NCI-H2029 treated with DMSO at 0.1 percent for 48 hours (cell line): ENCODE measurements around the gene NPL.
A peak's percentile ranks its signal among the peaks of the same experiment; 100 is the strongest.

Source experiments
- DNase-seq: peaks from one replicate; lab custom pipeline; 2025; lab: John Stamatoyannopoulos, UW

The NPL gene

GRCh38 chr1:182778862-182779261 is 10.7 kb upstream of the NPL start:
- DNase-seq = no peak

GRCh38 chr1:182779530-182779929 is 10.0 kb upstream of the NPL start:
- DNase-seq = no peak

DNA sequence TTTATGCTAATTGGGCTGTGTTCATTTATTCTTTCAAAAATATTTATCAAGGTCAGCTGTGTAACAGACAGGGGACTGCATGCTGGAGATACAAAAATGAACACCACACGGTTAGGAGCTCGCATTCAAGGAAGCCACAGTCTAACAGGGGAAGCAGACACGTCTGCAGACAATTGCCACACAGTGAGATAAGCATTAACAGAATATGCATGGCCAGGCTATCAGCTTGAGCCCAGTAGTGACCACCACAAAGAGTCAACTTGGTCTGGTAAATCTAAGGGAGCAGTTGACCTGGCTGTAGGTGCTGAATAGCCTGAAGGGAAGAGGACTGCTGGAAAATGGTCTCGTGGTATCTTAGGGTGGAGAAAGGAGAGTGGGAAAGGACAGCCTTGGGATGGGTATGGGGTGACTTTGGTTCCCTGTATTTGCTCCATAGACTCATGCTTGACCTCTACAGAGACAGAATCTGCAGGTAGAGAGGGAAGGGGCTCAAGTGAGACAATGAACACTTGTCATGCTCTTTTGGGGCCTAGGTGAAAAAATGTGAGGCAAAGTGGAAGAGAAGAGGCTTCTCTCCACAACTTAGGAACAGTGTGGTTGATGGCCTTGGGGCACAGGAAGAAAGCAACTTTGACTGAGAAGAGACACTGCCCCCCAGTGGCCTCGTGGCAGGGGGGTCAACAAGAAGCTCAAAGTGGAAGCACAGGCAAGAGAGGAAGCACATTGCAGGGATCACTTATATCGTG is 7.6 kb upstream of the NPL start:
- DNase-seq = peak; percentile 22

DNA sequence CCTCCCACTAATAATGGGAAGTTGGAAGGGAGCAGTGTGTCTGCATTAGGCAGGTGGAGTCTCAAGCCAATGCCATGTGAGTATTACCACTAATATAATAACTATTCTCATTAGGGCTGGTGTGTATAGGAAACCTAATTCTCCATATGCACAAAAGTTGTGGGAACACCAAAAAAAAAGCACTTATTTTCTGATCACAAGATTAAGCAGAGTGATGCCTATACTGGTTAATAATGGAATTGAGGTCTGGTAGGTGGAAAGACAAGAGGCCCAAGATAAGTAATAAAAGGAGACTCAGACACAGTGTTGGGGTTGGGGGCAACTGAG is 7.0 kb upstream of the NPL start:
- no peak for DNase-seq

- no peak for DNase-seq
These were observed 6.5 kb upstream of the NPL start for GRCh38 chr1:182783068-182783467.

DNA sequence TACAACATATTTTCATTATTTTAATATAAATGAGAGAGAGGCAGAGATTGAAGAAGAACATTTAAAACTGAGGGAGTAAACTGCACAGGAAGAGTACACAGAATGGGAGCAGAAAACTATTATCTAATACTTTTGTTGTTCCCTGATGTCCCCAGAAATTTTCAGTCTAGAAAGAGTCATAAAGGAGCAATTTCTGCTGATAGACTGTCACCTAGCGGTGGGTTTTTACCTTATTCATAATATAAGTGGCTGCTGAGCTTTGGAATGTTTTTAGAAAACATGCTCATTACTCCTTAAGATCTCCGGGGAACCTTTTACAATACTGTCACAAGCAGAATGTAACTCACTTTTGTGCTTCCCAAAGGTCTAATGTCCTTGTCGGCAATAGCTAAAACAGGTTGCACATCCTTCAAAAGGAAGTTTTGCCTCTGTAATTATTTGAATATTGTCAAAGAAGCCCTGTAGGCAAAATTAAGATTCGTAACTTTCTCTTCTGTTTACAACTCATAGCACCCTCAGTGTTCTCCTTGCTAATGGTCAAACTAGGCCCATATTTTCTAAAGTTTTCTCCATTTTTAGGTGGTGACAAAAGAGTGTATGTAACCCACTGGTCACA is 4.9 kb upstream of the NPL start:
- DNase-seq = no peak

- DNase-seq = no peak
These were observed 4.4 kb upstream of the NPL start for GRCh38 chr1:182785181-182785580.

GRCh38 chr1:182786223-182786994 is 3.2 kb upstream of the NPL start:
- no peak for DNase-seq

DNA sequence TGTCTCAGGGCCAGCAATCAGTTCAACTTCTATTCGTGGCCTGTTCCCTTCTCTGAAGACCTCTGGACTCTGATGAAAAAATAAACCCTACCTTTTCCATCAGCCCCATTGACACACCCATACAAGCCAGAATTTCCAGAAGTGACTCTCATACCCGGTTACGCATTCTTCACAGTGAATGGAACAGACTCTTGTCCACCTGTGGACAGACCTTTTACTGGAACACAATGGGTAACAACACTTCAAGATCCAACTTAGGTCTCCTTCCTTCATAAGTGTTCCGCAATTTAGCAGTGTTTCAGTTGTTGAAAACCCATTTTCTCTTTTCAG is 2.6 kb upstream of the NPL start:
- DNase-seq = no peak

DNA sequence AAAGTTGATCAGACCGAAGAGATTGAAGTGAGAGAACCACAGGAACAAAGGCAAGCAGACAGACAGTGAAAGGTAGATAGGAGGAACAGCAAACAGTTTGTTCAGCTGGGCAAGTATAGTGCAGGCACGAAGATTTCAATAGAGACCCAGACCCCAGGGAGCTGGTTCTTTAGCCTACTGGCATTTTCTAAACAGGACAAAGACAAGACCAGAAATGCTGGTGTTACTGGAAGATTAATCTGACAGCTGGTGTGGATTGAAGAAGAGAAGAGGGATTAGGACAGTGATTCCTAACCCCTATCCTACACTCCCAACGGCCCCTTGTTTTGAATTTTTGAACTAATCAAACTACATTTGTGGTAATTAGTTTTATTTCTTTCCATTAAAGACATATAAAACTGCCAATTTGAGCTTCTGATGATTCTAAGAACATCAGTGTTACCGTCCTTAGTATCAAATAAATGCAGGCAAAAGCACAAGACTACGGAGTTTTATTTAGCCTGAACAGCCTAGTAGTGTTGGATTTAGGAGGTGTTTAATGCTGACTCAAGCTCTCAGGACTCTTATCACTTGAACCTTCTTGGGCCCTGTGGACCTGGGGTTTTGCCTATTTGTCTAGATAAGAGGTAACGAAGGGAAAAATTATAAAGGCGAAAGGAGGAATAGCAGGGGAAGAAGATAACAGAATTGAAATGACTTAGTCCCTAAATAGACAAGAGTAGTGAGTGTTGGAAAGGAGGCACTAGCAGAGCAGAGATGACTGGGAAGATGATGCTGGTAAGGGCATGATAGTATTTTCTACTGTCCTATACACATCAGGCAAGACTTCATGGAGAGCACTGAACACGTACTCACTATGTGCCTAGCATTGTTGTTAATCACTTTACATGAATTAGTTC is 2.0 kb downstream of the NPL start:
- DNase-seq = no peak

GRCh38 chr1:182794091-182794490 is 4.5 kb downstream of the NPL start:
- no peak for DNase-seq

DNA sequence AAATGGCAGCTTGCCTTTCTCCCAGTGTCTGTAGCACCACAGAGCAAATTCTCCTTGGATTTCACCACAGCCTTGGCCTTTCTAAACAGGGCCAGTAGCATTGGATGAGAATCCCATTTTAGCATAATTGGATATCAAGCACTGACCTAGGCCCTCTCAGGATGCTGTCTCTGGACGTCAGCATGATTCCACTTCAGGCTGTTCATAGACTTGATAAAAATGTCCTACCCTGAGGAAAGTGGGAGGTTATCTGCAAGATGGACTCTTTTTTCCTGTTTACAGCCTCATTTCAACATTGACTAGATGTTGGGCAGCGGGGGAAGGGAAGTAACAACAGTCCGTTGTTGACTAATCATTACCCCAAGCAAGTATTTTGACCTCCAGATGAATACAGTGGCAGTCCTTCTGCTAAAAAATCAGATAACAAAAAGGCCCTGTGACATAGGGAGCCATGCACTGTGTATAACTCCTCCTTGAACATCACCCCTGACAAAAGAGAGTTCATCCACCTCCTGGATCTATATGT is 5.2 kb downstream of the NPL start:
- DNase-seq = no peak

- no peak for DNase-seq
These were observed 6.1 kb downstream of the NPL start for GRCh38 chr1:182795563-182796228.

DNA sequence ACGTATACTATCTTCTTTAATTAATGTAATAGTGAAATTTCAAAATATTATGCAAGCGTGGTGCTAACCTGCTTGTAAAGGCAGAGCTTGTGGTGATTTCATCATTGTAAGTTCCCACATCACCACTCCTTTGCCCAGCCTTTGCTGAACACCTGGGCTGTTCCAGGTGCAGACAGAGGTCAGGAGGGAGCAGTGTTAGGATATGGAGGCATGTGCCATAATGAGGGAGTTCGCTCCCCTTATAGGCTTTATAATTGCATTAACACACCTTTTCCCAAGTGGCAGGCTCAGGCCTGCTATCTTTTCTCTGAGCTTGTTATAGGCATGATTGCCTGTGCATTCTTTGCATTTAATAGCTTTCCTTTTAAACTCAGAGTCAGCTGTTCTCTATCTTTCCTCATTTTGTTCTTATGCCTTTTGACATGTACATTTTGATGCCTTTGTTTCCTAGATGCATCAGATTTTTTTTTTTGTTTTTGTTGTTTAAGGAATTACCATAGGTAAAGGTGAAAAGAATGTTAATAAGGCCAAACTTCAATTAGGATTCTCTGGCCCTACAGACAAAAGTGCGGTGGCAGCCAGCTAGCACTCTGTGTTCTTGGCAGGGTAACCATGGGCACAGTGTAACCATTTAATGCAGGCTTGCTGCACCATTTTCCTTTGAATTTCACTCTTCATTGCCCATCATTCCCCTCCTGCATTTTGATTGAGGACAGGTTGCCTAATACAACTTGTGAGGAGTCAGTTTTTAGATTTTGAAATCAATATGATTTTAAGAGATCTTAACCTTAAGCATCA is 12.6 kb downstream of the NPL start:
- no peak for DNase-seq

GRCh38 chr1:182803846-182804245 is 14.3 kb downstream of the NPL start:
- no peak for DNase-seq

DNA sequence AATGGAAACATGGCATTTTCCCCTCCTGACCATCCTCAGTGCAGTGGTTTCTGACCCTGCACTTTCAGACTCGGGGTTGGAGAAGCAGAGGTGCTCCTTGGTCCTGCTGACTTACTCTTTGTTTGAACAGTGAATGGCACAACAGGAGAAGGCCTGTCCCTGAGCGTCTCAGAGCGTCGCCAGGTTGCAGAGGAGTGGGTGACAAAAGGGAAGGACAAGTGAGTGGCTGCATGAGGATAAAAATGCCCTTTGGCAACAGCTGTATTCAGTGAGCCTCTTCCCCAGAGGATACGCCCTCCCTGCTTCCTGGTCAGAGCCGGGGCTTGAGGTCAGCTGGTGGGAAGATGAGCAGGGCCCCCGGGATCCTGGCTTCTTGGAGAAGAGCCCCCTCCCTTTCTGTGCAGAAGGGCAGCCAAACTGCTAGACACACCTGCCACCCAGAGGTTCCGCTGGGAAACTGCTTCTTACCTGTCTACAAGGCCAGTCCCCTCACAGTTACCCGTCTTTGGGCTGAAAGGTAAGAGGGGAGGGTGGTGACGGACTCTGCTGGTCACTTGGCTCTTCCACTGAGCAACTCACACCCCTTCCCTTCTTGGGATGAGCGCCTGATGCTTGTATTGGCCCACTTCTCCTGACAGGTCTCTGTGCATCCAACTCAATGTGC is 16.6 kb downstream of the NPL start:
- DNase-seq = no peak

DNA sequence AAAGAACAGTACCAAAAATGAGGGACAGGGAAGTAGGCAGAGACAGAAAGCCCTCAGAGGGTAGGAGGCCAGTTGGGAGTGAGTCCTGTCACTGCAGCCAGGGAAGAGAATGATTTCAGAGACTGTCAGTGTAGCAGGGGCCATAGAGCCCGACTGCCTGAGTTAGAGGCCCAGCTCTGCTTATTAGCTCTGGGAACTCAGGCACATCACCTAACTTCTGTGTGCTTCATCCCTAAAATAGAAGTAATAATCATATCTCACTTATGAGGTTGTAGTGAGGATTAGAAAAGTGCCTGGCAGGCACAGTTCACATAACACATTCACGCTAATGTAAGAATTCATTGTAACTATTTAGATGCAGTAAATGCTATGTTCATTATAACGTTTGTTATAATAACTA is 18.3 kb downstream of the NPL start:
- DNase-seq = no peak

DNA sequence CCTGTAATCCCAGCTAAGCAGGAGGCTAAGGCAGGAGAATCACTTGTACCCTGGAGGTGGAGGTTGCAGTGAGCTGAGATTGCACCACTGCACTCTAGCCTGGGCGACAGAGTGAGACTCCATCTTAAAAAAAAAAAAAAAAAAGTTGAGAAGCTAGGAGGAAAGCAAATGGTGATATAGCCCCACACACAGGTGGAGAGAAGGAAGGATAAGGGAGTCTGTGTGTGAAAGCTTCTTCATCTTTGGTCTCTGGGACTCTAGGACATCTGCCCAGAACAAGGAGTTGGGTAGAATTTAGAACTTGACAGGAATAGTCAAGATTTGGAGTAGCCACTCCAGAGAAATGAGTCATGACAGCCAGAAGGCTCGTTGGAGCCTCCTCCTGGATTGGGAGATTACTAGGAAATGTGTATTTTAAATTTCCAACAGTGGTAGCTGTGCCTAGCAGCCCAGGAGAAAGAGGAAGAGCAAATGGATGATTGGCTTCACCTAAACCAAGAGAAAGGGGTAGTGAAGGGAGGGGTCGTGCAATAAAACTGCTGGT is 19.9 kb downstream of the NPL start:
- no peak for DNase-seq

DNA sequence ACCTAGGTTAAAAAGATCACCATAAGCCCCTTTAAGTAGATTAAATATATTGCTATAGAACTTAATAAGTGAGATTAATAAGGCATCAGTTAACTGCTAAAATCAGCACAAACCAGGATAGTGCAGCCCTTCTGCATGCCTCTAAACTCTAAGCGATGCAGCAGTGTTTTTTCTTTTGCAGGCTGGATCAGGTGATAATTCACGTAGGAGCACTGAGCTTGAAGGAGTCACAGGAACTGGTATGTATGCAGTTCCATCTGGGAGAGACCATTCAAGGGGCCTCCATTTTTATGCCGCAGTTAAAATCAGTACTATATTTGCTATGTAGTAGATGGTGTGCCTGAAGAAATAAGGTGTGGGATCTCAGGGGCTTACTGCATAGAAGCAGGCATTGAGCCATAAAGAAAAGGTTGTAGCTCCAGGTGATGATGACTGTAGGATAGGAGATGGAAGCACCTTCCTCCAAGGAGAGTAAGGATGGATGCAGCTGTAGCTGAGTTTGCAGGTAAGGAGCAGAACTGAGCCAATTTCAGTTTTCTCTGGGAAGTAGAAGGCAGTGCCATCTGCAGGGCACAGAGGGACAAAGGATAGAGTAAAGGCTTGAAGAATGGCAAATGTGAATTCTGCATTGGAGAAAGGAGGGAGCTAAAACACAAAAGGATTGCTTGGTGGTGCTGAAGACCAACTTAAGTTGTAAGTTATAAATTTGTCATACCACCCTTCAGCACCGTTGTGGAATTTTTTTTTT is 22.6 kb downstream of the NPL start:
- DNase-seq = no peak
